Testis (tissue), 3 donors: ENCODE measurements around the gene DMD. TPM values are rescaled to one million over a fixed set of nuclear protein-coding genes. Genes with fewer than 3 reads are reported as not detected.
"Not testable (repeated sequence)": the region's sequence is repeated elsewhere in the genome, so short reads cannot be mapped to it uniquely, and the experiment has no call there.

Source experiments
- DNase-seq: peaks from one replicate; pipeline ENCODE4 v3.0.0-alpha.2; 2019
- H3K27ac ChIP-seq, 2 donors: fragments of 200-600 bp; sonication (generic); one replicate each; pipeline ENCODE4 v1.5.1; 2019
- H3K27me3 ChIP-seq: fragments of 200-600 bp; sonication (generic); one replicate; pipeline ENCODE4 v1.5.1; 2019
- H3K36me3 ChIP-seq: fragments of 200-600 bp; sonication (generic); one replicate; pipeline ENCODE4 v1.5.1; 2017; ENCODE audit warnings: low read depth; ENCODE audit errors: missing control alignments
- H3K4me1 ChIP-seq: fragments of 200-600 bp; sonication (generic); one replicate; pipeline ENCODE4 v1.5.1; 2019
- H3K4me3 ChIP-seq, 2 donors: fragments of 200-600 bp; sonication (generic); one replicate each; pipeline ENCODE4 v1.5.1; 2017 to 2019
- H3K9me3 ChIP-seq: fragments of 200-600 bp; sonication (generic); one replicate; pipeline ENCODE4 v1.5.1; 2017
- CTCF ChIP-seq, 3 experiments: fragments of 450-650 bp in 2 of 3; fragments of 200-600 bp in 1 of 3; sonication (generic) in 1 of 3; IDR thresholded peaks; one replicate each; pipeline ENCODE4 v1.5.1; 2016 to 2019; ENCODE audit warnings: antibody characterized with exemption in 3 of 3, mild to moderate bottlenecking in 2 of 3, moderate library complexity in 1 of 3
- POLR2A ChIP-seq: fragments of 450-650 bp; IDR thresholded peaks from one replicate; pipeline ENCODE4 v1.6.1; 2017; ENCODE audit warnings: antibody characterized with exemption, mild to moderate bottlenecking, moderate library complexity
- WGBS, 2 donors: methylation state at CpG; one replicate each; pipeline ENCODE4 v1.1.5; 2018; 5-methylcytosine and 5-hydroxymethylcytosine counted together
- intact Hi-C: fragments of 100-400 bp; cut with DNase I; formaldehyde crosslinking; loops from one replicate; pipeline ENCODE4 v1.15.1; 2023; ENCODE audit warnings: low total_unique reads
- polyA plus RNA-seq: library from polyadenylated mRNA; stranded (reverse); fragments of 350-450 nt; fragmentation: Illumina TruSeq; extraction: RNeasy Lipid Tissue Mini Kit (QIAGEN cat#74804); gene quantifications from one replicate; pipeline ENCODE4 v1.2.3, GENCODE V29; 2014; ENCODE audit warnings: low read depth, low replicate concordance; ENCODE audit not compliant: insufficient read depth
- total RNA-seq, 2 donors: library from RNA; depleted of rRNA; stranded (reverse); fragments of >200 nt; gene quantifications; one replicate each; pipeline ENCODE4 v1.2.3, GENCODE V29; 2016

Gene DMD
- total and polyA plus RNA-seq, 3 donors from 2014 or later = 11.3 to 34.1 (median 24.2) TPM

GRCh38 chrX:33194876-33195433, 16.4 kb downstream of the DMD start:
- DNase-seq = no peak
- no peak overlapping the region for H3K4me3 ChIP-seq
- H3K27ac ChIP-seq = peak overlapping the region in 1 of 2 donors; percentile 23
- H3K4me1 ChIP-seq = no peaks in the 10 kb centered on the region
- no peaks in the 10 kb centered on the region for H3K27me3 ChIP-seq
- 18 to 33% methylated on average over 1 of the region's 1 CpG for WGBS, 2 donors
- intact Hi-C loops = no loop called here
- H3K9me3 ChIP-seq = no peaks in the 10 kb centered on the region
- no peaks in the 10 kb centered on the region for H3K36me3 ChIP-seq
- TF ChIP-seq CTCF (IDR thresholded peaks at IDR 0.05) (no peak), POLR2A (no peak)

GRCh38 chrX:33194289-33194688, 17.1 kb downstream of the DMD start:
- 90 to 98% methylated on average over 2 of the region's 2 CpGs for WGBS, 2 donors
- intact Hi-C loops = no loop called here
- H3K36me3 ChIP-seq = no peaks in the 10 kb centered on the region

GRCh38 chrX:33190016-33190415, 21.3 kb downstream of the DMD start:
- H3K36me3 ChIP-seq = no peaks in the 10 kb centered on the region
- no peak overlapping the region for H3K27ac ChIP-seq
- no peaks in the 10 kb centered on the region for H3K27me3 ChIP-seq
- no peaks in the 10 kb centered on the region for H3K9me3 ChIP-seq
- WGBS, 2 donors = 67 to 79% methylated on average over 1 of the region's 1 CpG
- TF ChIP-seq CTCF (IDR thresholded peaks at IDR 0.05) (no peak), POLR2A (no peak)
- DNase-seq = no peak
- no peaks in the 10 kb centered on the region for H3K4me1 ChIP-seq
- no peak overlapping the region for H3K4me3 ChIP-seq
- intact Hi-C loops = no loop called here

More at GRCh38 chrX:33194289-33194688, 17.1 kb downstream of the DMD start:
- Histone ChIP-seq H3K27me3 (no peaks in the 10 kb centered on the region), H3K9me3 (no peaks in the 10 kb centered on the region), H3K27ac (no peak overlapping the region), H3K4me1 (no peaks in the 10 kb centered on the region), H3K4me3 (no peak overlapping the region)
- no peak for DNase-seq
- TF ChIP-seq POLR2A (no peak), CTCF (IDR thresholded peaks at IDR 0.05) (no peak)

- TF ChIP-seq POLR2A (no peak), CTCF (IDR thresholded peaks at IDR 0.05) (no peak)
- Histone ChIP-seq H3K36me3 (no peaks in the 10 kb centered on the region), H3K27ac (no peak overlapping the region), H3K27me3 (no peaks in the 10 kb centered on the region), H3K4me1 (no peaks in the 10 kb centered on the region), H3K9me3 (no peaks in the 10 kb centered on the region), H3K4me3 (no peak overlapping the region)
- intact Hi-C loops = no loop called here
- DNase-seq = no peak
Measured at GRCh38 chrX:33188881-33189280, 22.5 kb downstream of the DMD start.

GRCh38 chrX:33188286-33188685, 23.1 kb downstream of the DMD start:
- Histone ChIP-seq H3K4me1 (no peaks in the 10 kb centered on the region), H3K36me3 (no peaks in the 10 kb centered on the region), H3K4me3 (no peak overlapping the region), H3K27me3 (no peaks in the 10 kb centered on the region), H3K9me3 (no peaks in the 10 kb centered on the region), H3K27ac (no peak overlapping the region)
- no peak for DNase-seq
- TF ChIP-seq POLR2A (no peak), CTCF (IDR thresholded peaks at IDR 0.05) (no peak)
- intact Hi-C loops = no loop called here
- WGBS, 2 donors = 44 to 57% methylated on average over 3 of the region's 3 CpGs

- intact Hi-C loops, H3K27ac ChIP-seq, DNase-seq, H3K36me3 ChIP-seq, H3K27me3 ChIP-seq, H3K4me1 ChIP-seq, H3K9me3 ChIP-seq, H3K4me3 ChIP-seq: not testable (repeated sequence)
- WGBS, 2 donors = 93 to 95% methylated on average over 8 to 10 of the region's 10 CpGs
Measured at GRCh38 chrX:33184803-33185202, 26.5 kb downstream of the DMD start.
